Measurements from ENCODE around the gene ORC1. TPM values are rescaled to one million over a fixed set of nuclear protein-coding genes. Genes with fewer than 3 reads are reported as not detected.

Gene ORC1
- total and polyA plus RNA-seq, 2 of the 8 experiments (the other 6 are each of a cell fraction or from before 2014, with no cell fraction given), result 36.9 to 49.0 TPM

DNA sequence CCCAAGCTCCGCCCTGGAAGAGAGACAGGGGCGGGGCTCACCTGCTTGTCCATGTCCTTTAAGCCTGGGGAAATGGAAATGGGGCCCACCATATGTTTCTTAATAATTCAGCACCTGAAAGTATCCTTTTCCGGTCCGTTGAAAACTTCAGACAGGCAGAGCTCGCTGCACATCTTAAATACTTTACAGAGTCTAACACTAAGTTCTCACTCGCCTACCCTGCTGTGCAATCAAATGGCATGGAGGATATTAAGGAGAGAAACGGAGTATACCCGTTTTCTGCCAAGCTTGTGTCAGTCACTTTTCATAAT lies 37.8 kb downstream of the ORC1 start:
- no peak overlapping the region for H3K27ac ChIP-seq (ENCODE audit: low read depth, low read length)
- H2BK12ac ChIP-seq (ENCODE audit: low read depth, low read length), result no peak overlapping the region
- H2AFZ ChIP-seq (ENCODE audit: low read length), result peak overlapping the region; percentile 74; the same call in 1 of the 2 replicates
- peak overlapping the region; percentile 76 to 92 (median 86) for H3K4me3 ChIP-seq (ENCODE audit: extremely low read depth in 1 of 4, insufficient read depth in 2 of 4, low read depth in 3 of 4, low read length in 4 of 4)
- peaks cover 0 to 7% of the 10 kb centered on the region in 2 experiments for H4K20me1 ChIP-seq (replicated peaks in 1 of 2; ENCODE audit: control insufficient read depth in 1 of 2, insufficient read depth in 2 of 2, low read length in 2 of 2)
- H3K9ac ChIP-seq (replicated peaks in 1 of 4; ENCODE audit: extremely low read depth in 1 of 4, low read depth in 3 of 4, low read length in 3 of 4), result 0 out of 7 replicates have a peak overlapping the region, but pooled peaks of 1 of the 4 experiments have one; percentile 12
- no peak overlapping the region for H3K56ac ChIP-seq (replicated peaks; ENCODE audit: insufficient read length, low read depth, low read length)
- H3K23ac ChIP-seq (ENCODE audit: insufficient read length), result no peak overlapping the region
- peaks cover 0 to 10% (median 5%) of the 10 kb centered on the region in 4 experiments; a peak in 3 of 8 replicates for H3K36me3 ChIP-seq (ENCODE audit: control insufficient read depth in 2 of 4, insufficient read depth in 4 of 4, low read length in 3 of 4)
- H2AK5ac ChIP-seq (ENCODE audit: low read depth, low read length), result no peak overlapping the region
- H4K5ac ChIP-seq (ENCODE audit: insufficient read length, low read depth, low read length), result no peak overlapping the region
- H4K91ac ChIP-seq (replicated peaks; ENCODE audit: insufficient read length, low read length), result no peak overlapping the region
- POLR2A ChIA-PET (ENCODE audit: partially characterized antibody), result interaction anchor here (0.6 to 4.0 kb wide), 6 partner anchors 9 to 332 kb away, joined by 3 to 46 read pairs (median 6); partner anchors contain the start of genes BTF3L4, ORC1, PRPF38A and TXNDC12
- peaks cover 9% of the 10 kb centered on the region; the same call in 1 of the 2 replicates for H3K79me1 ChIP-seq (ENCODE audit: low read depth, low read length)
- H3K4me1 ChIP-seq (replicated peaks in 1 of 4; ENCODE audit: control insufficient read depth in 3 of 4, insufficient read depth in 4 of 4, low read length in 3 of 4), result peaks cover 0 to 9% (median 5%) of the 10 kb centered on the region in 4 experiments
- WGBS, 2 experiments (ENCODE audit: extremely low coverage in 1 of 2, insufficient coverage in 1 of 2, insufficient read length in 1 of 2, insufficient replicate concordance in 2 of 2, low coverage in 1 of 2, low lambda C conversion rate in 2 of 2, missing lambda C conversion rate in 1 of 2), result 30% methylated on average over 8 of the region's 8 CpGs; no CpG with 5 or more reads in 1 of the 2 experiments
- no peak overlapping the region for H2BK20ac ChIP-seq (ENCODE audit: low read length)
- DNase-seq (ENCODE audit: low read depth in 1 of 2, low spot score in 2 of 2) (no peak), FAIRE-seq (no peak)
- no peak overlapping the region for H3K14ac ChIP-seq (ENCODE audit: insufficient read length)
- no peaks in the 10 kb centered on the region for H3K9me3 ChIP-seq (ENCODE audit: insufficient read depth in 2 of 2, low read depth in 1 of 2, low read length in 1 of 2)
- H2BK5ac ChIP-seq (ENCODE audit: low read depth, low read length), result no peak overlapping the region
- H2BK15ac ChIP-seq (ENCODE audit: low read length), result no peak overlapping the region
- H3K4me2 ChIP-seq (ENCODE audit: insufficient read depth in 1 of 2, low read depth in 2 of 2, low read length in 2 of 2), result peak overlapping the region; percentile 61 to 99
- no peak overlapping the region for H3K4ac ChIP-seq (replicated peaks; ENCODE audit: insufficient read length, low read depth, low read length)
- H2BK120ac ChIP-seq (replicated peaks; ENCODE audit: low read depth, low read length), result no peak overlapping the region
- H3K79me2 ChIP-seq (ENCODE audit: control insufficient read depth in 1 of 2, insufficient read depth in 2 of 2, low read length in 2 of 2), result peaks cover 0 to 5% of the 10 kb centered on the region in 2 experiments; a peak in 1 of 4 replicates
- no peak overlapping the region for H4K8ac ChIP-seq (ENCODE audit: extremely low read depth, insufficient read depth, low read length)
- H3K23me2 ChIP-seq (ENCODE audit: low read depth, low read length), result peaks cover 12% of the 10 kb centered on the region
- H3K18ac ChIP-seq (ENCODE audit: extremely low read depth, low read length), result no peak overlapping the region
- CTCF ChIA-PET (ENCODE audit: partially characterized antibody), result no interaction called here
- no peaks in the 10 kb centered on the region for H3K27me3 ChIP-seq (replicated peaks in 1 of 4; ENCODE audit: control insufficient read depth in 3 of 4, extremely low read depth in 1 of 4, insufficient read depth in 3 of 4, low read length in 3 of 4)
- TF ChIP-seq RFX5 (IDR thresholded peaks at IDR 0.05; ENCODE audit: borderline replicate concordance, low read depth, low read length) (no peak), KDM1A (IDR thresholded peaks at IDR 0.05; ENCODE audit: borderline replicate concordance, low read length) (no peak), SRF (IDR thresholded peaks at IDR 0.05; ENCODE audit: low read depth, low read length) (no peak), EZH2 (IDR thresholded peaks at IDR 0.05; ENCODE audit: low read depth, low read length, severe bottlenecking) (no peak), RBBP5 (IDR thresholded peaks at IDR 0.05; ENCODE audit: borderline replicate concordance, low read depth, low read length) (no peak), GTF2F1 (IDR thresholded peaks at IDR 0.05; ENCODE audit: borderline replicate concordance, low read depth, low read length) (no peak), RNF2 (IDR thresholded peaks at IDR 0.05; ENCODE audit: borderline replicate concordance, low read depth, low read length, missing control alignments, poor library complexity, severe bottlenecking) (no peak), CREB1 (IDR thresholded peaks at IDR 0.05) (no peak), EGR1 (IDR thresholded peaks at IDR 0.05; ENCODE audit: borderline replicate concordance, low read depth, low read length) (no peak), BRCA1 (IDR thresholded peaks at IDR 0.05; ENCODE audit: low read depth, low read length) (no peak), FOSL1 (IDR thresholded peaks at IDR 0.05; ENCODE audit: insufficient read depth, low read depth, low read length) (no peak), HDAC6 (IDR thresholded peaks at IDR 0.05; ENCODE audit: low read depth, low read length) (no peak), SUZ12 (IDR thresholded peaks at IDR 0.05; ENCODE audit: low read length) (no peak), TCF12 (IDR thresholded peaks at IDR 0.05; ENCODE audit: low read depth, low read length) (no peak), POLR2AphosphoS5 (IDR thresholded peaks at IDR 0.05; ENCODE audit: low read depth, low read length) (no peak)
